Measurements from ENCODE around the gene NAXD.

Gene NAXD

DNA sequence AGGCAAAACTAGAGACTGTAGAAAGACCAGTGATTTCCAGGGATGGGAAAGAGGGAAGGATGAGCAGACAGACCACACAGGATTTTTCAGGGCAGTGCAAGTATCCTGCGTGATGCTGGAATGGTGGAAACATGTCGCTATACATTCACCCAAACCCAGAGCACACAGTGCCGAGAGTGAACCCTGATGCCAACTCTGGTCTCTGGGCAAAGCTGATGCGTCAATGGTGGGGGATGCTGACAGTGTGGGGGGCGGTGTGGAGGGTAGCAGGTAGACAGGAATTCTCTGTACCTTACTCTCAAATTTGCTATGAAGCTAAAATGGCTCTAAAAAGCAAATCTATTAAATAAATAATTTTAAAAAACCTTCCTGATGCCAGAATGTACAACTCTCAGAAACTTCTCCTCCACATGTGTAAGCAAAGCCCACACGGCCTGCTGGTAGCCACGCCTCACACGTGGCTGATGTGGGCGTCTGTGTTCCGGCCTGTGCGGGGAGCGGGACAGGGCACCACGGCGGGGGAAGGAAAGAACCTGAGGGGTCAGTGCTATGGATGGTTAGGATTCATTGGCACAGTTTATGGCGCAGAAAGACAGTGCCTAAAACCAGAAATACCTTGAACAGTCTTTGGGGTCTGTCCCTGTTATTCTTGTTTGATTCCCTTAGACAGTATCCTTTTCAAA is 66.7 kb downstream of the NAXD start:
- Histone ChIP-seq H3K4me1 (ENCODE audit: insufficient read depth, low read length) (peaks cover 14% of the 10 kb centered on the region), H3K27me3 (ENCODE audit: control insufficient read depth in 1 of 2, insufficient read depth in 2 of 2, low read length in 2 of 2) (no peaks in the 10 kb centered on the region), H3K9me3 (ENCODE audit: low read length) (no peaks in the 10 kb centered on the region), H3K9ac (ENCODE audit: low read length) (no peak overlapping the region), H3K27ac (ENCODE audit: low read depth, low read length) (no peak overlapping the region), H3K36me3 (ENCODE audit: insufficient read depth, low read length) (peaks cover 40% of the 10 kb centered on the region), H3K4me3 (ENCODE audit: low read depth in 1 of 2, low read length in 2 of 2) (no peak overlapping the region)

DNA sequence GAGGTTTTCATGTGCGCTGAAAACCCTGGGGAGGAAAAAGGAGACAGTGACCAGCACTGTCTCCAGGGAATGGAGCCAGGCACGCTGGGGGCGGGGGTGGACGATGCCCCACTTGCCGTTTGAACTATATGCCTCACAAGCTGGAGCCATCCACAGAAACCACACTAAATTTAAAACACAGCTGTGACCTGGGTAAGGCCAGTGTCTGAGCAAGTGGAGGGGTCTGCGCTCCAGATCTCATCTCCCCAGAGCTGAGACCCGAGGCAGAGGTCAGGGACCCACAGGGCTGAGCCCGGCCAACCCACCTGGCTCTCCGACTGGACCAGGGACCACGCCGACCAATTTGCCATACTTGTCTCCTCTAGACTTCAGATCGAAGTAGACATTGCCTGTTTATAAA is 67.4 kb downstream of the NAXD start:
- Histone ChIP-seq H3K36me3 (ENCODE audit: insufficient read depth, low read length) (peaks cover 45% of the 10 kb centered on the region), H3K27ac (ENCODE audit: low read depth, low read length) (no peak overlapping the region), H3K27me3 (ENCODE audit: control insufficient read depth in 1 of 2, insufficient read depth in 2 of 2, low read length in 2 of 2) (no peaks in the 10 kb centered on the region), H3K9ac (ENCODE audit: low read length) (no peak overlapping the region), H3K9me3 (ENCODE audit: low read length) (no peaks in the 10 kb centered on the region), H3K4me1 (ENCODE audit: insufficient read depth, low read length) (peaks cover 14% of the 10 kb centered on the region), H3K4me3 (ENCODE audit: low read depth in 1 of 2, low read length in 2 of 2) (no peak overlapping the region)

DNA sequence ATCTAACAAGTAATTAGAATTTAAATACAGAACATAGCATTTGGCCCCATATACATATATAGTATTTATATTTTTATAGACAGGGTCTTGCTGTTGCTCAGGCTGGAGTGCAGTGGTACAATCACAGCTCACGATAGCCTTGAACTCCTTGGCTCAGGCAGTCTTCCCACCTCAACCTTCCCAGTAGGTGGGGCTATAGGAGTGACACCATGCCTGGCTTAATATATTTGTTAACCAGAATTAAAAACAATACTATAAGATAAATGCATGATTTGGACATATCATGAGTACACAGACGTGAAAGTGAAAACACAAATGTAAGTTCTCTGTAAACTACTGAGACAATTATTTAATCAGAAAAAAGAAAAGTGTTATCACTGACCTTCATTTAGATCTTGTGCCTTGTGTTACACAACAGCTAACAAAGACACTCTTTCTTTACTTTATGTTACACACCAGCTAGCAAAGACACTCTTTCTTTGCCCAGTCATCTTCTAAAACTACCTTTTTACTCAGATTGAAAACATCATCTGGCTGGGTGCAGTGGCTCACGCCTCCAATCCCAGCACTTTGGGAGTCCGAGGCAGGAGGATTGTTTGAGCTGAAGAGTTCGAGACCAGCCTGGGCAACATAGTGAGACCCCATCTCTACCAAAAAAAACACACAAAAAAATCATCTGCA is 68.0 kb downstream of the NAXD start:
- Histone ChIP-seq H3K9ac (ENCODE audit: low read length) (no peak overlapping the region), H3K9me3 (ENCODE audit: low read length) (no peaks in the 10 kb centered on the region), H3K27me3 (ENCODE audit: control insufficient read depth in 1 of 2, insufficient read depth in 2 of 2, low read length in 2 of 2) (no peaks in the 10 kb centered on the region), H3K36me3 (ENCODE audit: insufficient read depth, low read length) (peaks cover 46% of the 10 kb centered on the region), H3K27ac (ENCODE audit: low read depth, low read length) (peak overlapping the region; percentile 69), H3K4me3 (ENCODE audit: low read depth in 1 of 2, low read length in 2 of 2) (no peak overlapping the region), H3K4me1 (ENCODE audit: insufficient read depth, low read length) (peaks cover 14% of the 10 kb centered on the region)

DNA sequence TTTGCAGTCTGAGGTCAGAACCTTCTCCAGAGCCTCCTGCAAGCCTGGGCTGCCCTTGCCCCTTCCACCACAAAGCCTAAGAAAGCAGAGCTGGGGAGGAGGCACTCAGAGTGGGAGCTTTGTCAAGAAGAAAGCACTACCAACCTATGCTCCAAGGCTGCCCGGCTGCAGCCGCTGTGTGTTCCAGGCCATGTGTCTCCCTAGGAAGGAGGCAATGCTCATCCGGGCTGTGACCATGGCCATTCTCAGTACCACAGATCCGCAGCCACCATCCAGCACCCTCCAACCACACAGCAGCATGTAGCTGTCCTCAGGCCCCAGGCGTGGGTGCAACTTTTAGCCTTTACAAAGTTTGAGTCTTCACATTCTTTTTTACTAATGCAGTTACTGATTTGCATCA is 68.6 kb downstream of the NAXD start:
- H3K27me3 ChIP-seq (ENCODE audit: control insufficient read depth in 1 of 2, insufficient read depth in 2 of 2, low read length in 2 of 2) = no peaks in the 10 kb centered on the region
- H3K4me3 ChIP-seq (ENCODE audit: low read depth in 1 of 2, low read length in 2 of 2) = no peak overlapping the region
- H3K9ac ChIP-seq (ENCODE audit: low read length) = peak overlapping the region; percentile 20
- H3K4me1 ChIP-seq (ENCODE audit: insufficient read depth, low read length) = peaks cover 14% of the 10 kb centered on the region
- H3K27ac ChIP-seq (ENCODE audit: low read depth, low read length) = peak overlapping the region; percentile 69
- H3K36me3 ChIP-seq (ENCODE audit: insufficient read depth, low read length) = peaks cover 42% of the 10 kb centered on the region
- H3K9me3 ChIP-seq (ENCODE audit: low read length) = no peaks in the 10 kb centered on the region

DNA sequence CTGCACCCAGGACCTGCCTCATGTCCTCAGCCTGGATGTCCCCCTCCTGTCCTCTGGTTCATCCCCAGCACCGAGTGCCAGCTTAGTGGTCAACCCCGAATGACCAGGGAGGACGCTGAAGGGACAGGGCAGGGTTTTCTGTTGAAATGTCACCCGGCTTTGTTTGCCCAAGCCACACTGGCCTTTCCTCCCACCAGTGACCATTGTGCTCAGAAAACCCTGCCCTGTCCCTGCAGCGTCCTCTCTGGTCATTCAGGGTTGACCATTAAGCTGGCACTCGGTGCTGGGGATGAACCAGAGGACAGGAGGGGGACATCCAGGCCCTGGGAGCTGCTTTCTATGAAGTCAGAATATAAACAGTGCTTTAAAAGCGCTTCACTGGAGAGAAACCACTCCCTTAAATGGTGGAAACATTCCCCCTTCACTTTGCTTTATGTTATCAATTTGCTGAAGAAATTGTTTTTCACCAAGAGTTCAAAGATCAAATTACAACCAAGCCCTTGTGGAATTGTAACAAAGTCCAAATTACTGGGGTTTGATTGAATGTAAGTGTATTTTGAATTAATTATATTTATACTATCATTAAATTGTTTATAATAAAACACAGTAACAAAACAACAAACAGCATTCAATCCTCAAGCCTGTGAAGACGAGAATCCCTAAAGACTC is 69.2 kb downstream of the NAXD start:
- Histone ChIP-seq H3K9ac (ENCODE audit: low read length) (peak overlapping the region; percentile 20), H3K9me3 (ENCODE audit: low read length) (no peaks in the 10 kb centered on the region), H3K27ac (ENCODE audit: low read depth, low read length) (peak overlapping the region; percentile 64), H3K4me1 (ENCODE audit: insufficient read depth, low read length) (peaks cover 14% of the 10 kb centered on the region), H3K27me3 (ENCODE audit: control insufficient read depth in 1 of 2, insufficient read depth in 2 of 2, low read length in 2 of 2) (no peaks in the 10 kb centered on the region), H3K36me3 (ENCODE audit: insufficient read depth, low read length) (peaks cover 44% of the 10 kb centered on the region), H3K4me3 (ENCODE audit: low read depth in 1 of 2, low read length in 2 of 2) (no peak overlapping the region)

DNA sequence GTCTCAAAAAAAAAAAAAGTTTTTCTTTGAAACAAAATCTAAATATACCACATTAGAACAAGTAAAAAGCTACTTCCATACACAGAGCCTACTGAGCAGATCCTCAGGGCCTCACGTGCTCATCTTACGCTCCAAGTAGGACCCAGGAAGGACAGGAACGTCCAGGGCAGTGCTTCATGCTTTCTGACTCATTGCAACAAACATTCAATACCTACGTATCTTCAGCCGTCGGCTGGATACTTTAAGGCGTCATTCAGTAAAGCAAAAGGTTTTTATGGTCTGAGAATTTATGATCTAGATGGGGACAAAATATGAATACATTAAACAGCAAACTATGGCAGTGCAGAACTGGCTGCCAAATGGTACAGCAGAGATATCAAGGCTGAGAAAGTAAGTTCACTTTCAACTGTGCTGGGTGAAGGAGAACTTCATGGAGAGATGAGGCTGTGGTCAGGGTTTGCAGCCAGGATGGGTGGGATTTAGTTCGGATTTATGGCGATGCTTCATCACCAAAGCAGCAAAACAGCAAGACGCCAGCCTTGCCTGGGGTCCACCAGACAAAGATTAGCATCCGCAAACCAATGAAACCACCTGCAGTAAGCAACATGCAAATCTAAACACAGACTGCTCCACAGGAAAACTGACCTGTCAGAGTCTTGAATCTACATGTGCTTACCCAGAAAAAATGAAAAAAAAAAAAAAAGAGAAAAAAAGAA is 70.1 kb downstream of the NAXD start:
- H3K4me1 ChIP-seq (ENCODE audit: insufficient read depth, low read length) = peaks cover 18% of the 10 kb centered on the region
- peaks cover 42% of the 10 kb centered on the region for H3K36me3 ChIP-seq (ENCODE audit: insufficient read depth, low read length)
- no peaks in the 10 kb centered on the region for H3K9me3 ChIP-seq (ENCODE audit: low read length)
- H3K4me3 ChIP-seq (ENCODE audit: low read depth in 1 of 2, low read length in 2 of 2) = no peak overlapping the region
- H3K27me3 ChIP-seq (ENCODE audit: control insufficient read depth in 1 of 2, insufficient read depth in 2 of 2, low read length in 2 of 2) = no peaks in the 10 kb centered on the region
- no peak overlapping the region for H3K9ac ChIP-seq (ENCODE audit: low read length)
- H3K27ac ChIP-seq (ENCODE audit: low read depth, low read length) = peak overlapping the region; percentile 64

GRCh38 chr13:110687736-110688135 is 72.4 kb downstream of the NAXD start:
- Histone ChIP-seq H3K36me3 (ENCODE audit: insufficient read depth, low read length) (peaks cover 28% of the 10 kb centered on the region), H3K4me1 (ENCODE audit: insufficient read depth, low read length) (peaks cover 19% of the 10 kb centered on the region), H3K9ac (ENCODE audit: low read length) (no peak overlapping the region), H3K4me3 (ENCODE audit: low read depth in 1 of 2, low read length in 2 of 2) (no peak overlapping the region), H3K9me3 (ENCODE audit: low read length) (no peaks in the 10 kb centered on the region), H3K27me3 (ENCODE audit: control insufficient read depth in 1 of 2, insufficient read depth in 2 of 2, low read length in 2 of 2) (no peaks in the 10 kb centered on the region), H3K27ac (ENCODE audit: low read depth, low read length) (no peak overlapping the region)

GRCh38 chr13:110689041-110689440 is 73.7 kb downstream of the NAXD start:
- peaks cover 15% of the 10 kb centered on the region for H3K4me1 ChIP-seq (ENCODE audit: insufficient read depth, low read length)
- H3K36me3 ChIP-seq (ENCODE audit: insufficient read depth, low read length) = peaks cover 26% of the 10 kb centered on the region
- no peak overlapping the region for H3K4me3 ChIP-seq (ENCODE audit: low read depth in 1 of 2, low read length in 2 of 2)
- H3K27me3 ChIP-seq (ENCODE audit: control insufficient read depth in 1 of 2, insufficient read depth in 2 of 2, low read length in 2 of 2) = no peaks in the 10 kb centered on the region
- peak overlapping the region; percentile 16 for H3K27ac ChIP-seq (ENCODE audit: low read depth, low read length)
- H3K9ac ChIP-seq (ENCODE audit: low read length) = no peak overlapping the region
- H3K9me3 ChIP-seq (ENCODE audit: low read length) = no peaks in the 10 kb centered on the region
